Subcutaneous adipose tissue (tissue), 4 donors: ENCODE data around the gene ADRA1B. TPM values are rescaled to one million over a fixed set of nuclear protein-coding genes. Genes with fewer than 3 reads are reported as not detected.

Source experiments
- small RNA-seq: library from RNA; depleted of rRNA; stranded (forward); fragments of <200 nt; gene quantifications from one replicate; pipeline ENCODE3, GENCODE V24; 2016
- total RNA-seq, 4 donors: library from RNA; depleted of rRNA; stranded (reverse); fragments of >200 nt; gene quantifications; one replicate each; pipeline ENCODE4 v1.1.0, GENCODE V29; 2016
- TF ChIP-seq, protein P1 (sequence below): fragments of 450-650 bp; IDR thresholded peaks from one replicate; pipeline ENCODE4 v1.5.1; 2016; ENCODE audit warnings: low read depth, mild to moderate bottlenecking, control low read depth, antibody characterized with exemption, moderate library complexity

Gene ADRA1B
- total RNA-seq, 4 donors from 2014 or later: 1.5 to 2.6 (median 2.1) TPM

DNA sequence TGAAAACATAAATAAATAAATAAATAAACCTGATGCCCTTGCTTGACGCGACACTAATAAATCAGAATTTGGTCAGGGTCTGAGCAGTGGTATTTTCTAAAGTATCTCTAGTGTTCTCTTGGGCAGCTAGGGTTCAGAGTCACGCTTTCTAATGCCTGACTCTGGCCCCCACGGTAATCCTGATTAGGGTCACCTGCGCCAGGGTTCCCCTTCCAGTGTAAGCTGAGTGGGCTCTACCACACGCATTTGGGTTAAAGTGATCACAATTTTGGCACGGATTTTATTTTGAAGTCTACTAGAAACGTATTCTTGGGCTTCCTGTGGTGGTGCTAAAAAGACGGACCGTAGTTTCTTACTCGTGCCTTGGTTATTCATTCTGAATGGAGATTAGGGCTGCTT lies 93.3 kb downstream of the ADRA1B start:
- TF ChIP-seq, protein P1, sequence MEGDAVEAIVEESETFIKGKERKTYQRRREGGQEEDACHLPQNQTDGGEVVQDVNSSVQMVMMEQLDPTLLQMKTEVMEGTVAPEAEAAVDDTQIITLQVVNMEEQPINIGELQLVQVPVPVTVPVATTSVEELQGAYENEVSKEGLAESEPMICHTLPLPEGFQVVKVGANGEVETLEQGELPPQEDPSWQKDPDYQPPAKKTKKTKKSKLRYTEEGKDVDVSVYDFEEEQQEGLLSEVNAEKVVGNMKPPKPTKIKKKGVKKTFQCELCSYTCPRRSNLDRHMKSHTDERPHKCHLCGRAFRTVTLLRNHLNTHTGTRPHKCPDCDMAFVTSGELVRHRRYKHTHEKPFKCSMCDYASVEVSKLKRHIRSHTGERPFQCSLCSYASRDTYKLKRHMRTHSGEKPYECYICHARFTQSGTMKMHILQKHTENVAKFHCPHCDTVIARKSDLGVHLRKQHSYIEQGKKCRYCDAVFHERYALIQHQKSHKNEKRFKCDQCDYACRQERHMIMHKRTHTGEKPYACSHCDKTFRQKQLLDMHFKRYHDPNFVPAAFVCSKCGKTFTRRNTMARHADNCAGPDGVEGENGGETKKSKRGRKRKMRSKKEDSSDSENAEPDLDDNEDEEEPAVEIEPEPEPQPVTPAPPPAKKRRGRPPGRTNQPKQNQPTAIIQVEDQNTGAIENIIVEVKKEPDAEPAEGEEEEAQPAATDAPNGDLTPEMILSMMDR: no peak

DNA sequence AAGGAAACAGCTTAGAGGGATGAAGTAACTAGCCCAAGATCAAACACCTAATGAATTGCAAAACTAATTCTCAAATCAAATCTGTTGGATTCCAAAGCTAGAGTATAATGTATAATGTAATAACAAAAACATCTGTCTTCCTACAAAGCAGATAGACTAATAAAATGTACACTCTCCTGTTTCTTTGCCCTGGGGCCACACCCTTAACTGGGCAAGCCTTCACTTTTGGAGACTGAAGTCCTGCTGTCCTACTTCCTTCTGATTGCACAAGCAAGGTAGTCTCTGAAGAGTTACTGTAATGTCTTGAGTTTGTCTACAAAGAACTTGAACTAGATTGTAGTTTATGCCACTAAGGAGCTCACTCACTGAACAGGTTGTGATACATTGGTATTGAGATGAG lies 95.2 kb downstream of the ADRA1B start:
- TF ChIP-seq, protein P1: no peak

DNA sequence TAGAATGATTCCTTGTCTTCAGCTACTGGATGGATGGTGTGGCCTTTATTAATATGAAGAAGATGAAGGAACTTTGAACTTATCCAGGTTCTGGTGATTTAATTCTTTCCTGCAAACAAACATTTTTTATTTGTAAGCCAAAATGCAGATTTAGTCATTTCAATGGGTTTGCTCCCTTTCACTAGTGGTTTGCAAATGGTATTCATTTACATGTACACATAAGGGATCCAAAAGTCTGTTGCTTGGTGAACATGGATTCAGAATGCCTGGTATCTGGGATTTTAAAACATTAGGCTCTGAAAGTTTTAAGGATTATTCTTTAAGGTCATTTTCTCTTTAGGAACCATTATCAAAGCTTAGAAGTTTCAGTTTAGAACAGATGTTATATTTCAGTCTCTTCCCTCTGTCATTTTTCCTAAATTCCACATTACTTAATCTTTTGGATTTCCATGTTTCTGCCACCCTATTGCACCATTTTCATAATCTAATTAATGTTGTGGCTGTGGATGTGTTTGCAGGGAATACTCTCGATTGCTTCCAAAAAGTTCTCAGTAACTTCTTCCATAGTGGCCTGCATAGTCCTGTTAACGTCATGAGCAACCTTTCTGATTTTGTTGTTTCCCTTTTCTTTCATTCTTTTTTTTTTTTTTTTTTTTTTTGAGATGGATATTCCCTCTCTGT lies 102.8 kb downstream of the ADRA1B start:
- TF ChIP-seq, protein P1: no peak

DNA sequence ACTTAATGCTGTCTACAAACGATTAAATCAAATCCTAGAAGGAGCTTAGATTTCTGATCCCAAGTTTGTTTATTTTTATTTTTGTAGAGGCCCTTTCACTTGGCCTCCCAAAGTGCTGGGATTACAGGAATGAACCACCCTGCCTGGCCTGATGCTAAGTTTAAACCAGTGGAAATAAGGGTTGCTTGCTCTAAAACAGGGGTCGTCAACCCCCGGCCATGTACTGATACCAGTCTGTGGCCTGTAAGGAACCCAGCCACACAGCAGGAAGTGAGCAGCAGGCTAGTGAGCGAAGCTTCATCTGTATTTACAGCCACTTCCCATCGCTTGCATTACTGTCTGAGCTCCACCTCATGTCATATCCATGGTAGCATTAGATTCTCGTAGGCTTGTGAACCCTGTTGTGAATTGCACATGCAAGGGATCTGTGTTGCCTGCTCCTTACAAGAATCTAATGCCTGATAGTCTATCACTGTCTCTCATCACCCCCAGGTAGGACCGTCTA lies 104.0 kb downstream of the ADRA1B start:
- TF ChIP-seq, protein P1: no peak

DNA sequence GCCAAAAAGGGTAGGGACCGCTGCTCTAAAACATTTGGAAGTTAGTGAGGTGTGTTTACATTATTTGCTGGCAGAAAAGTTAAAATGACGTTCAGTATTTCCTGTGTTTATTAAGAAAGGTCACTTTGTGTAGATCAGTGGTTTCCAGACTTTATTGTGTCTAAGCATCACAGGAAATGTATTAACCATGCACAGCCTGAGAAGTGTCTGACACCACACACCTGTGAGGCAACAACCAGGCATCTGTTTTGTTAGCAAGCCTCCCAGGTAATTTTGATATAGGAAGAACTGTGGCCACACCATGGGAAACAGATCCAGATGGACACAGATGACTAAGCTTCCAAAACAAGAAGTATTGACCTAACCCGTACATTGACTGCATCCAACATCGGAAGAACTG lies 104.7 kb downstream of the ADRA1B start:
- TF ChIP-seq, protein P1: no peak

DNA sequence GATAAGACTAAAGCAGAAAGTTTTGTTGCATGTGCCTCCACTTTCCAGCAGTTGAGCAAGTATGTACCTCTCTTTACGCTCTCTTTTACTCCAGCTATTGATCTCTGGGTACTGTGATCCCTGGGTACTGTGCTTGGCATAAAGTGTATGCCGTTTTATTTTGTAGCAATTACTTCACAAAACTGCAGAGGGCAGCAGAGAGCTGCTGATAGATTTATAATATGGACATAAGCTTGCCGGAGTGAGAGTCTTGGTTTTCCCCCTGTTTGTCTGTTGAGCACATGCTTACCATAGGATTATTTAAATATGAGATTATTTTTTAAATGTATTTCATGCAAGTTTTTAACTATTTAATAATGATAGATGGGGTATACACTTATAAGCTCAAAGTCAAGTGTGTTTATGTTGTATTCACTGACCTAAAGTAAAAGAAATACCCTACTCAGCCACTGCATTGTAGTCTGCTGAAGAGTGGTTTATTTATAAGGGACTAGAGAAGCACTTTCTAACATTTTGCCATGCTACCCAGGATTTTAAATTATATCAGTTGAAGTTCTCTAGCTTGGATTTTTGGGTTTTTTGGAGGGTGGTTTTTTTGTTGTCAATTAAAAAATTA lies 105.7 kb downstream of the ADRA1B start:
- TF ChIP-seq, protein P1: no peak

Small RNAs within 50 kb of the gene (small RNA-seq; reads per million reads assigned to genes)
- 0.49 reads per million for gene RF00019

Other genes starting within 250 kb of the ADRA1B start
- gene TTC1, start 92.7 kb downstream of the ADRA1B start, total RNA-seq: 10 to 100 TPM; 23.7 to 69.6 (median 37.8) TPM
- 10 to 100 TPM; 19.4 to 27.5 (median 21.0) TPM for gene PWWP2A, start 203.0 kb downstream of the ADRA1B start, total RNA-seq